ENCODE measurements around the gene GFM1. TPM values are rescaled to one million over a fixed set of nuclear protein-coding genes. Genes with fewer than 3 reads are reported as not detected.

The GFM1 gene
- total RNA-seq, 1 donor from 2014 or later, result 56.4 TPM

GRCh38 chr3:158735296-158736033 lies 91.1 kb downstream of the GFM1 start:
- intact Hi-C loops (cut with micrococcal nuclease), result no loop called here
- POLR2A ChIA-PET, result no interaction called here
- Mint-ChIP-seq H3K9me3 (peaks cover 8% of the 10 kb centered on the region), H3K36me3 (ENCODE audit: low read depth) (no peaks in the 10 kb centered on the region), H3K4me3 (no peak overlapping the region), H3K27ac (no peak overlapping the region), H3K4me1 (peaks cover 7% of the 10 kb centered on the region), H3K27me3 (no peaks in the 10 kb centered on the region)
- CTCF ChIA-PET, result no interaction called here
- ATAC-seq (ENCODE audit: low read depth) (no peak), DNase-seq (no peak)
- TF ChIP-seq CTCF (IDR thresholded peaks at IDR 0.05), result no peak

GRCh38 chr3:158737410-158737809 lies 93.1 kb downstream of the GFM1 start:
- intact Hi-C loops (cut with micrococcal nuclease), result no loop called here
- Mint-ChIP-seq H3K27me3 (no peaks in the 10 kb centered on the region), H3K27ac (no peak overlapping the region), H3K36me3 (ENCODE audit: low read depth) (no peaks in the 10 kb centered on the region), H3K9me3 (peaks cover 8% of the 10 kb centered on the region), H3K4me3 (no peak overlapping the region), H3K4me1 (no peaks in the 10 kb centered on the region)
- ChIA-PET CTCF (no interaction called here), POLR2A (no interaction called here)
- no peak for DNase-seq
- TF ChIP-seq CTCF (IDR thresholded peaks at IDR 0.05), result no peak
- no peak for ATAC-seq (ENCODE audit: low read depth)

- no peak for ATAC-seq (ENCODE audit: low read depth)
- no peak overlapping the region for H3K27ac Mint-ChIP-seq
- no peak overlapping the region for H3K4me3 Mint-ChIP-seq
- CTCF ChIA-PET, result no interaction called here
- intact Hi-C loops (cut with micrococcal nuclease), result no loop called here
- no peaks in the 10 kb centered on the region for H3K27me3 Mint-ChIP-seq
- H3K36me3 Mint-ChIP-seq (ENCODE audit: low read depth), result no peaks in the 10 kb centered on the region
- H3K9me3 Mint-ChIP-seq, result peaks cover 8% of the 10 kb centered on the region
- no peak for TF ChIP-seq CTCF (IDR thresholded peaks at IDR 0.05)
- H3K4me1 Mint-ChIP-seq, result no peaks in the 10 kb centered on the region
- DNase-seq, result no peak
- POLR2A ChIA-PET, result no interaction called here
These were observed 93.8 kb downstream of the GFM1 start for GRCh38 chr3:158737976-158738615.

GRCh38 chr3:158738653-158739052 lies 94.3 kb downstream of the GFM1 start:
- peaks cover 8% of the 10 kb centered on the region for H3K9me3 Mint-ChIP-seq
- intact Hi-C loops (cut with micrococcal nuclease), result no loop called here
- CTCF ChIA-PET, result no interaction called here
- no peak overlapping the region for H3K27ac Mint-ChIP-seq
- no peak for DNase-seq
- no peaks in the 10 kb centered on the region for H3K27me3 Mint-ChIP-seq
- POLR2A ChIA-PET, result no interaction called here
- ATAC-seq (ENCODE audit: low read depth), result no peak
- peaks cover 5% of the 10 kb centered on the region for H3K4me1 Mint-ChIP-seq
- no peak overlapping the region for H3K4me3 Mint-ChIP-seq
- no peak for TF ChIP-seq CTCF (IDR thresholded peaks at IDR 0.05)
- no peaks in the 10 kb centered on the region for H3K36me3 Mint-ChIP-seq (ENCODE audit: low read depth)

- H3K4me3 Mint-ChIP-seq, result no peak overlapping the region
- ATAC-seq (ENCODE audit: low read depth), result no peak
- no peak overlapping the region for H3K27ac Mint-ChIP-seq
These were observed 94.8 kb downstream of the GFM1 start for GRCh38 chr3:158739078-158739477.

More at GRCh38 chr3:158739078-158739477, 94.8 kb downstream of the GFM1 start:
- peaks cover 8% of the 10 kb centered on the region for H3K9me3 Mint-ChIP-seq
- H3K27me3 Mint-ChIP-seq, result no peaks in the 10 kb centered on the region
- ChIA-PET POLR2A (no interaction called here), CTCF (no interaction called here)
- H3K36me3 Mint-ChIP-seq (ENCODE audit: low read depth), result no peaks in the 10 kb centered on the region
- no peak for TF ChIP-seq CTCF (IDR thresholded peaks at IDR 0.05)
- intact Hi-C loops (cut with micrococcal nuclease), result no loop called here
- no peak for DNase-seq
- H3K4me1 Mint-ChIP-seq, result peaks cover 5% of the 10 kb centered on the region

Measured in activated B cell treated with CpG ODN at 0.5 μM for 24 hours (primary cell).